ENCODE results near the gene AMHR2. TPM values are rescaled to one million over a fixed set of nuclear protein-coding genes. Genes with fewer than 3 reads are reported as not detected.
"Not testable (repeated sequence)": the region's sequence is repeated elsewhere in the genome, so short reads cannot be mapped to it uniquely, and the experiment has no call there.

The AMHR2 gene
- total RNA-seq, 1 donor from 2014 or later, result not detected

DNA sequence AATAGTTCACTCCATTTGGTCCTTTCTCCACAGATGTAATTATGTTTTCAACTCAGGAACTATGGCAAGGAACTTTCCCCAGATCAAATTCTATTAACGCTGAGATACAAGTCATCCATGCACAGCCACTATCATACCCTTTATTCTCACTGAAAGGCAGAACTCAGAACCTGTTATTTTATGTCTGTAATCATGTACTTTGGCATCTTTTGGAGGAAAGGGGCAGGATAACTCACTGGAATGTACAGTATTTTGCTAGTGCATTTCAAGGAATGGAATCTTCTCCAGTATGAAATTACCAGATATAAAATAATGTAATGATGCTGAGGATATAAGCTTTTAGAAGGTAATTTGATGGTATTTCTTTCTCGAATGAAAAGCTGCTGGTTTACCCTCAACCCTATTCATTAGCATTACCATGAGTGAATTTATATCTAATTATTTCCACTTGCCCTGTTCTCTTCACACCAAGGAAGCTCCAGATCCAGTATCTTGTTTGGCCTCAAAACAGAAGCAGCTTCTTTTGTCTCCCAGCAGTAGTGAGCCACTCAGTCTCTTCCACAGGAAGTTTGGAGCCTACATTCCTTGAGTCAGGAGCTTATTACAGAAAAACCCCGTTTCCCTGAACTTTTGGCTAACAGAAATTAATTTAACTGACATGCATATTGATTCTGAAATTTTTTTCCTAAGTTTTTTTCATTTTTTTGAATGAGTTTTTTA is 10.0 kb upstream of the AMHR2 start:
- no peak for ATAC-seq (ENCODE audit: poor library complexity)
- no peak for DNase-seq
- intact Hi-C loops (cut with DNase I), result no loop called here

- intact Hi-C loops (cut with DNase I), result no loop called here
- peak; percentile 11 for ATAC-seq (ENCODE audit: poor library complexity)
- no peak for DNase-seq
These were observed 8.8 kb upstream of the AMHR2 start for GRCh38 chr12:53414756-53415417.

DNA sequence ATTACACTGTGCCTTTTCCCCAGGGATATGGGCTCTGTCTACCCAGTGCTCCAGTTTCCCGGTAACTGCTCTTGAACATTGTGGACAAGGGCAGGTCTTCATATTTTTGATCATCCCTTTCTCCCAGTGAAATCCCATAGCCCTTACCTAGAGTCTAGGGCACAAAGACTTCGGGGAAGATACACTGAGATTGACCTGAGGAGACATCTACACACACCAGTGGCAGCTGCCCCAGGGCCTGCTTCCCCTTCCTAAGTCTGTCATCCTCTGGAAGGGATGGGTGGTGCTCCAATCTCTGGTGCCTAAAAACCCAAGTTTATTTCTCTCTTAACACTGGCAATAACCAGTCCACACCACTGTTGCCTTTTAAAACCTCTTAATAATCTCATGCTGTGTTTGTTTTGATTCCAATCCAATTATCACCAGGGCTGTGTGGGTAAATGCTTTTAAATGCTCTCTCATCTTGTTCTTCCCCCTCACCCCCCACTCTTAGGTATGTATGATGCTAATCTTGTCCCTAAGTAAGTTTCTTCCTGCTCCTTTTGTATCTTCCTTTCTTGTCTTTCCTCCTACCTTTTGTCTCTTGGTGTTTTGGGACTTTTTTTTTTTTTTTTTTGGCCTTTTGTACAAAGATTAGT is 7.8 kb upstream of the AMHR2 start:
- intact Hi-C loops (cut with DNase I); ATAC-seq (ENCODE audit: poor library complexity); DNase-seq: not testable (repeated sequence)

GRCh38 chr12:53417291-53417816 is 6.3 kb upstream of the AMHR2 start:
- intact Hi-C loops (cut with DNase I); ATAC-seq (ENCODE audit: poor library complexity); DNase-seq: not testable (repeated sequence)

- intact Hi-C loops (cut with DNase I), result no loop called here
These were observed 5.4 kb upstream of the AMHR2 start for GRCh38 chr12:53418221-53418620.

DNA sequence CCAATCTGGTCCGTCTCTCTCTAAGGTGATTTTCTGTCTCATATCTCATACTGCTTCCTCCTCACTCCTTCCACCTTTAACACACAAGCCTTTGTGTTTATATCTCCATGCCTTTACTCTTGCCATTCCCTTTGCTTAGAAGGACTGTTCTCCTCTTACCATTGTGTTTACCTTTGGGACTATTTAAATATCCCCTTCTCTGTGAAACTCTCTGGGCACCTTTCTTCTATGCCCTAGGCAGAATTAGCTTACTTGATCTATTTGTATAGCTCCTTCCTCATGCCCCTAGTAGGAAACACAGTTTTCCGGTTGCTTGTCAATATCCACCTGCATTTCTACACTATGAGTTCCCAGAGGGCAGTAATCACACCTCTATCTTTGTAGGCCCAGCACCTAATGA is 3.9 kb upstream of the AMHR2 start:
- intact Hi-C loops (cut with DNase I), result no loop called here
- ATAC-seq (ENCODE audit: poor library complexity) (no peak), DNase-seq (no peak)

More at GRCh38 chr12:53418221-53418620, 5.4 kb upstream of the AMHR2 start:
- DNase-seq, result no peak
- no peak for ATAC-seq (ENCODE audit: poor library complexity)

DNA sequence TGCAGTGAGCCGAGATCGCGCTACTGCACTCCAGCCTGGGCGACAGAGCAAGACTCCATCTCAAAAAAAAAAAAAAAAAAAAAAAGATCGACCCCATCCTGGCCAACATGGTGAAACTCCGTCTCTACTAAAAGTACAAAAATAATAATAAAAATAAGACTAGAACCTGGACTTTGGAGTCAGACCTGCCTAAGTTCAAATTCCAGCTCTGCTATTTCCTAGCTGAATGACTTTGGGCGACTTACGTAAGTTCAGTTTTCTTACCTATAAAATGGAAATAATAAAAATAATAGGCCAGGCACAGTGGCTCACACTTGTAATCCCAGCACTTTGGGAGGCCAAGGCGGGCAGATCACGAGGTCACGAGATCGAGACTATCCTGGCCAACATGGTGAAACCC is 1.4 kb upstream of the AMHR2 start:
- DNase-seq; ATAC-seq (ENCODE audit: poor library complexity); intact Hi-C loops (cut with DNase I): not testable (repeated sequence)

DNA sequence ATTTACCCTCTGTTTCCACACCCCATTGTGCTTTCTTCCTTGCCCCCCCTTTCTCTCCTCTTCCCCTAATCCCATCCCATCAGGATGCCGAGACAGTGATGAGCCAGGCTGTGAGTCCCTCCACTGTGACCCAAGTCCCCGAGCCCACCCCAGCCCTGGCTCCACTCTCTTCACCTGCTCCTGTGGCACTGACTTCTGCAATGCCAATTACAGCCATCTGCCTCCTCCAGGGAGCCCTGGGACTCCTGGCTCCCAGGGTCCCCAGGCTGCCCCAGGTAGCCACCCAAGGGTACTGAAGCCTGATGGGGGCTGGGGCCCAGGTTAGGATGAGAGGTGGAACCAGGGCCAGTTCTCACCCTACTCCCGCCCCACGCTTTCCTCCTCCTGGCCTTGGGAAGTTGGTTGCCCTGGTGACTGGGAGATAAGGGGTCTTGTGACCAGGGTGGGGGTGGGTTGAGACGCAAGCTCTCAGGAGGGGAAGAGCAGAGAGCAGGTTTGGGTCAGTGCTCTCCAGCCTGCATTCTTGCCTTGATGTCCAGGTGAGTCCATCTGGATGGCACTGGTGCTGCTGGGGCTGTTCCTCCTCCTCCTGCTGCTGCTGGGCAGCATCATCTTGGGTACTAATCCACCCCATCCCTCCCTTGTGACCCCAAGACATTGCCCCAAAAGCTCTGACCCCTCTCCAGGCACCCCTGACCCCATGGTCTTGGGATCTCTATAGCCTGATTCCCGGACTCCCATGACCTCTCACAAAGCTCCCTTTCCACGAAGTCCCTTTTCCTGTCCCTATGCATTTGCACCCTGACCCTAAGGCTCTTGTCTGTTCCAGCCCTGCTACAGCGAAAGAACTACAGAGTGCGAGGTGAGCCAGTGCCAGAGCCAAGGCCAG is 1.2 kb downstream of the AMHR2 start:
- intact Hi-C loops (cut with DNase I), result no loop called here
- no peak for ATAC-seq (ENCODE audit: poor library complexity)
- no peak for DNase-seq

DNA sequence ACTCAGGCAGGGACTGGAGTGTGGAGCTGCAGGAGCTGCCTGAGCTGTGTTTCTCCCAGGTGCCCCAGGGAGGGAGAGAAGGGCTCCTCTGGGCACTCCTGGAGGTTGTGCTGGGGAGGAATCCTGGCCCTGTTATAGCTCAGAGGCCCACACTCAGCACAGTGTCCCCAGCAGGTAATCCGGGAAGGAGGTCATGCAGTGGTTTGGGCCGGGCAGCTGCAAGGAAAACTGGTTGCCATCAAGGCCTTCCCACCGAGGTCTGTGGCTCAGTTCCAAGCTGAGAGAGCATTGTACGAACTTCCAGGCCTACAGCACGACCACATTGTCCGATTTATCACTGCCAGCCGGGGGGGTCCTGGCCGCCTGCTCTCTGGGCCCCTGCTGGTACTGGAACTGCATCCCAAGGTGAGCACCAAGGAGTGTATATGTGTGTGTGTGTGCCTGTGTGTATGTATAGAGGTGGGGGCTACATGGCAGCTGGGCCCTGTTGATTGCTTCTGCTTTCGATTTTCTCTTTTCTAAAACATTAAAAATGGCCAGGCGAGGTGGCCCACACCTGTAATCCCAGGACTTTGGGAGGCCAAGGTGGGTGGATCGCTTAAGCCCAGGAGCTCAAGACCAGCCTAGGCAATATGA is 2.0 kb downstream of the AMHR2 start:
- no peak for DNase-seq
- intact Hi-C loops (cut with DNase I), result no loop called here
- no peak for ATAC-seq (ENCODE audit: poor library complexity)

GRCh38 chr12:53427905-53428594 is 4.4 kb downstream of the AMHR2 start:
- intact Hi-C loops (cut with DNase I), result no loop called here
- ATAC-seq (ENCODE audit: poor library complexity) (no peak), DNase-seq (peak; percentile 13)

DNA sequence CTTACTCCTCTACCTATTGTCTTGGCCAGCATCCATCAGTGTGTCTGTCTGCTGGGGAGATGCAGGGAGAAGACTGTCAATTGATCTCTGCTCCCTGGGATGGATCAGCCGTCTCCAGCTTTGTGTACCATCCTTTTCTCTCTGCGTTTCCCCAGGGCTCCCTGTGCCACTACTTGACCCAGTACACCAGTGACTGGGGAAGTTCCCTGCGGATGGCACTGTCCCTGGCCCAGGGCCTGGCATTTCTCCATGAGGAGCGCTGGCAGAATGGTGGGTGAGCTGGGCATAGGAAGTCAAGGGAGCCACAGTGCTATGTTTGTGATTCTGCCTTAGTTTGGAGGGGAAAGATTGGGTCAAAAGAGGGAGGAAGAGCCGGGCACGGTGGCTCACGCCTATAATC is 5.1 kb downstream of the AMHR2 start:
- intact Hi-C loops (cut with DNase I), result no loop called here
- no peak for ATAC-seq (ENCODE audit: poor library complexity)
- DNase-seq, result no peak

DNA sequence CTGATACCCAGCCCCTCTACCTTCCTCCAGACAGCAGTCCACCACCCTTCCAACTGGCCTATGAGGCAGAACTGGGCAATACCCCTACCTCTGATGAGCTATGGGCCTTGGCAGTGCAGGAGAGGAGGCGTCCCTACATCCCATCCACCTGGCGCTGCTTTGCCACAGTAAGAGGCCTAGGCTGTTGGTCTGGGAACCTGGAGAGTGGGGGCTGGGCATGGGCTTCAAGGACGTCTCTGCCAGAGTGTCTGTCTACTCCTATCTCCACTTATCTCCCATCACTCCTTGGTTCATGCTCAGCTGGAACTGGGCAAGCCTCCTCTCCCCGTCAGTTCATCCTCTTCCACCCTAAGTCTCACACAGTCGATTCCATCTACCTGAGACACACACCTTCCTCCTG is 6.5 kb downstream of the AMHR2 start:
- intact Hi-C loops (cut with DNase I), result no loop called here
- DNase-seq, result no peak
- no peak for ATAC-seq (ENCODE audit: poor library complexity)

- DNase-seq, result no peak
- intact Hi-C loops (cut with DNase I), result no loop called here
- ATAC-seq (ENCODE audit: poor library complexity), result no peak
These were observed 7.5 kb downstream of the AMHR2 start for GRCh38 chr12:53431187-53431586.

GRCh38 chr12:53435326-53435725 is 11.7 kb downstream of the AMHR2 start:
- ATAC-seq (ENCODE audit: poor library complexity); DNase-seq; intact Hi-C loops (cut with DNase I): not testable (repeated sequence)

DNA sequence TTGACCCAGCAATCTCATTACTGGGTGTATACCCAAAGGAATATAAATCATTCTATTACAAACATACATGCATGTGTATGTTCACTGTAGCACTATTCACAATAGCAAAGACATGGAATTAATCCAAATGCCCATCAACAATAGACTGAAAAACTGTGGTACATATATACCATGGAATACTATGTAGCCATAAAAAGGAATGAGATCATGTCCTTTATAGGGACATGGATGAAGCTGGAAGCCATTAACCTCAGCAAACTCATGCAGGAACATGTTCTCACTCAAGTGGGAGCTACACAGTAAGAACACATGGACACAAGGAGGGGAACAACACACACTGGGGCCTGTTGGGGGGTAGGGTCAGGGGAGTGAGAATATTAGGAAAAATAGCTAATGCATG is 15.9 kb downstream of the AMHR2 start:
- intact Hi-C loops (cut with DNase I); DNase-seq; ATAC-seq (ENCODE audit: poor library complexity): not testable (repeated sequence)

DNA sequence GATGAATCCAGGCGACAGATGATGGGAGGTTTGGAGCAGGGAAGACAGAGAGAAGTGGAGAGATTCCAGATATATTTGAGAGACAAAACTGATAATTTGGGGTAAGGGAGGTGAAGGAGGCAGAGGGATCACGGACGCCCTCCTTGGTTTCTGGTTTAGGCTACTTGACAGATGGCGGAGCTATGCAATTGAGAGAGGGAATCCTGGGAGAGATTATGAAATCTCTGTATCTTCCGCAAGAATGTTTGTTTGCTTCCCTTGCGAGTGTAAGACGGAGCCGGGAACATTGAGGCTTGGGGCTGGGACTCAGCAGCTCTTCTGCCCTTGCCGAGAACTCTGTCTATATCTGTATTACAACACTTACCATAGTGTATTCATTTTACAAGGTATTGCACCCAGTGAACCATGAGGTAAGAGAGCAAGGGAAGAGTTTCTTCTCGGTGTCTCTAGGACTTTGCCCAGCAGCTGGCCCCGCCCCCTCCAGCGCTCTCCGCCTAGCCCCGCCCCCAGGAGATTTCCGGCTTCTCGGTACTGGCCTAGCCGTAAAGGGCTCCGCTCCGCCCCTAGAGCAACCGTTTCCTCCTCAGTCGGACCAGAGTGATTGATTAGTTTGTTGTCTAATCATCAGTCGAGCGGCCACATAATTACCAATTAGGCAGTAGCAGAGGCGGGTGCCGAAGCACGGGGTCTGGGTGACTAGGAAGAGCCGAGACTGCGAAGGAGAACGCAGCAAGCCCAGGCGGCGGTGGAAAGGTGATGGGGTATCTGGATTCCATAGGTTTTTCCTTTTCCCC is 17.6 kb downstream of the AMHR2 start, which contains the start of gene PRR13:
Gene PRR13, plus strand, starts transcription at position 695 of the 794 bp plus-strand sequence. CDS start 981 bp downstream, outside the sequence.
- intact Hi-C loops (cut with DNase I), result no loop called here
- DNase-seq, result peak; percentile 99
- peak; percentile 99 for ATAC-seq (ENCODE audit: poor library complexity)

- DNase-seq (no peak), ATAC-seq (ENCODE audit: poor library complexity) (no peak)
- intact Hi-C loops (cut with DNase I), result no loop called here
These were observed 20.3 kb downstream of the AMHR2 start for GRCh38 chr12:53443955-53444354.
